Calu3 (cell line): ENCODE results near the gene GOLT1A. TPM values are rescaled to one million over a fixed set of nuclear protein-coding genes. Genes with fewer than 3 reads are reported as not detected.
A peak's percentile ranks its signal among the peaks of the same experiment; 100 is the strongest.

ENCODE experiments used
- BruUV-seq: library from RNA; stranded (reverse); fragments of 400-500 nt; replicated peaks from 2 replicates; lab custom pipeline; 2021; lab: Mats Ljungman, UMichigan
- CTCF ChIA-PET: fragments of 300-600 bp; sonication (Branson Sonifier 250); formaldehyde crosslinking; loops from one replicate; lab custom pipeline; 2022; ENCODE audit warnings: antibody characterized with exemption; lab: Charles Lee
- DNase-seq: peaks from one replicate; pipeline ENCODE4 v3.0.0; 2022
- H3K27ac Mint-ChIP-seq: one replicate; pipeline ENCODE4 v1.8.0; 2022; ENCODE audit warnings: mixed read lengths; ENCODE audit not compliant: unreplicated experiment
- H3K27me3 Mint-ChIP-seq: one replicate; pipeline ENCODE4 v1.8.0; 2022; ENCODE audit warnings: mixed read lengths; ENCODE audit not compliant: unreplicated experiment
- H3K36me3 Mint-ChIP-seq: one replicate; pipeline ENCODE4 v1.8.0; 2022; ENCODE audit warnings: mild to moderate bottlenecking, moderate library complexity, mixed read lengths; ENCODE audit not compliant: insufficient read depth, unreplicated experiment
- H3K4me1 Mint-ChIP-seq: one replicate; pipeline ENCODE4 v1.8.0; 2022; ENCODE audit warnings: mild to moderate bottlenecking, low read depth, mixed read lengths; ENCODE audit not compliant: unreplicated experiment
- H3K4me3 Mint-ChIP-seq: one replicate; pipeline ENCODE4 v1.8.0; 2022; ENCODE audit warnings: mild to moderate bottlenecking, low read depth, moderate library complexity, mixed read lengths; ENCODE audit not compliant: unreplicated experiment
- H3K9me3 Mint-ChIP-seq: one replicate; pipeline ENCODE4 v1.8.0; 2022; ENCODE audit warnings: low read depth, mixed read lengths; ENCODE audit not compliant: unreplicated experiment
- intact Hi-C: fragments of 100-400 bp; cut with micrococcal nuclease; formaldehyde crosslinking; loops from one replicate; pipeline ENCODE4 v1.10.0; 2022; ENCODE audit not compliant: unreplicated experiment
- total RNA-seq: library from RNA; stranded (reverse); gene quantifications from 2 replicates; pipeline ENCODE4 v1.2.3, GENCODE V29; 2022
- TF ChIP-seq, protein P1 (sequence below): fragments of 200-600 bp; IDR thresholded peaks from one replicate; pipeline ENCODE4 v1.8.0; 2022; ENCODE audit warnings: antibody characterized with exemption; ENCODE audit not compliant: unreplicated experiment

GOLT1A gene
- total RNA-seq, 1 experiment from 2014 or later: 3.5 TPM

- CTCF ChIA-PET: no interaction called here
- no TSS peak for BruUV-seq
- H3K27ac Mint-ChIP-seq: no peak overlapping the region
- TF ChIP-seq, protein P1, sequence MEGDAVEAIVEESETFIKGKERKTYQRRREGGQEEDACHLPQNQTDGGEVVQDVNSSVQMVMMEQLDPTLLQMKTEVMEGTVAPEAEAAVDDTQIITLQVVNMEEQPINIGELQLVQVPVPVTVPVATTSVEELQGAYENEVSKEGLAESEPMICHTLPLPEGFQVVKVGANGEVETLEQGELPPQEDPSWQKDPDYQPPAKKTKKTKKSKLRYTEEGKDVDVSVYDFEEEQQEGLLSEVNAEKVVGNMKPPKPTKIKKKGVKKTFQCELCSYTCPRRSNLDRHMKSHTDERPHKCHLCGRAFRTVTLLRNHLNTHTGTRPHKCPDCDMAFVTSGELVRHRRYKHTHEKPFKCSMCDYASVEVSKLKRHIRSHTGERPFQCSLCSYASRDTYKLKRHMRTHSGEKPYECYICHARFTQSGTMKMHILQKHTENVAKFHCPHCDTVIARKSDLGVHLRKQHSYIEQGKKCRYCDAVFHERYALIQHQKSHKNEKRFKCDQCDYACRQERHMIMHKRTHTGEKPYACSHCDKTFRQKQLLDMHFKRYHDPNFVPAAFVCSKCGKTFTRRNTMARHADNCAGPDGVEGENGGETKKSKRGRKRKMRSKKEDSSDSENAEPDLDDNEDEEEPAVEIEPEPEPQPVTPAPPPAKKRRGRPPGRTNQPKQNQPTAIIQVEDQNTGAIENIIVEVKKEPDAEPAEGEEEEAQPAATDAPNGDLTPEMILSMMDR: no peak
- no peaks in the 10 kb centered on the region for H3K9me3 Mint-ChIP-seq
- H3K4me3 Mint-ChIP-seq: no peak overlapping the region
- H3K4me1 Mint-ChIP-seq: peaks cover 53% of the 10 kb centered on the region
- H3K36me3 Mint-ChIP-seq: peaks cover 8% of the 10 kb centered on the region
- H3K27me3 Mint-ChIP-seq: no peaks in the 10 kb centered on the region
- no peak for DNase-seq
- intact Hi-C loops: no loop called here
Observed at GRCh38 chr1:204203206-204203767, 10.5 kb downstream of the GOLT1A start.

GRCh38 chr1:204202481-204202880 lies 11.3 kb downstream of the GOLT1A start:
- CTCF ChIA-PET: no interaction called here
- intact Hi-C loops: no loop called here
- Mint-ChIP-seq H3K4me1 (peaks cover 57% of the 10 kb centered on the region), H3K9me3 (no peaks in the 10 kb centered on the region), H3K27me3 (no peaks in the 10 kb centered on the region), H3K27ac (peak overlapping the region; percentile 4), H3K4me3 (no peak overlapping the region), H3K36me3 (peaks cover 8% of the 10 kb centered on the region)
- DNase-seq: no peak
- no TSS peak for BruUV-seq
- TF ChIP-seq, protein P1: no peak

DNA sequence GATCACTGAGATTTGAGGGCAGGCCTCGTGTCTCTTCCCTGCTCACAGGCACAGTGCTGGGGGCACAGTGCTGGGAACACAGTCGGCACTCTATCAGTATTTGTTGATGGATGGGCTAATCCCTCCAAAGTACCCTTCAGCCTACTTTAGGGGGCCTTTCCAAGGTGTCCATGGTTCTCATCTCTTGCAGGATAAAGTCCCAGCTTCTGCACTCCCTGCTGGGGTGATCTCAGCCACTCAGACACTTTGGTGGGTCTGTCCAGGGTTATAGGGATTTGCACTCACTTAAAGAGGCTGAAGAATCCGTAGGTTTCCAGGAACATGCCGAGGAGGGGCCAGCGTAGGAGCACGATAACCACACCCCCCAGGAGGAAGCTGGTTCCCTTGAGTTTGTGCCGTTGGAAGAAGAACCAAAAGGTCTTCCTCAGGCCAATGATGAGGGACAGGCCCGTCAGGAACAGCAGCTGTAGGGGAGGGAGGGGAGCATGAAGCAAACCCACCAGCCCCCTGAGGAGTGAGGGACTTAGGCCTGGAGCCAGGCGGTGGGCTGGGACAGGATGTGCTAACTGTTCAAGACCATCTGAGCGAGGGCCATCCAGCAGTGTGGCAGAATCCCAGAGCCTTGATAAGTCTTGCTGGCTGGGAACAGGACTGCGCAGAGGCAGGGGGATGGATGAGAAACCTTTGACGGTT lies 12.3 kb downstream of the GOLT1A start:
- intact Hi-C loops: no loop called here
- H3K27ac Mint-ChIP-seq: no peak overlapping the region
- peaks cover 8% of the 10 kb centered on the region for H3K36me3 Mint-ChIP-seq
- TF ChIP-seq, protein P1: no peak
- H3K4me3 Mint-ChIP-seq: no peak overlapping the region
- no peaks in the 10 kb centered on the region for H3K27me3 Mint-ChIP-seq
- DNase-seq: no peak
- H3K4me1 Mint-ChIP-seq: peaks cover 50% of the 10 kb centered on the region
- no peaks in the 10 kb centered on the region for H3K9me3 Mint-ChIP-seq
- no TSS peak for BruUV-seq
- CTCF ChIA-PET: no interaction called here

GRCh38 chr1:204199579-204199978 lies 14.2 kb downstream of the GOLT1A start:
- no peak overlapping the region for H3K27ac Mint-ChIP-seq
- no peak overlapping the region for H3K4me3 Mint-ChIP-seq
- TF ChIP-seq, protein P1: no peak
- intact Hi-C loops: loop anchor here (5.0 kb wide), 1 partner anchor 337 kb away; the partner anchor contains the start of gene SNRPE
- H3K4me1 Mint-ChIP-seq: peaks cover 43% of the 10 kb centered on the region
- no peaks in the 10 kb centered on the region for H3K27me3 Mint-ChIP-seq
- H3K9me3 Mint-ChIP-seq: peaks cover 4% of the 10 kb centered on the region
- CTCF ChIA-PET: interaction anchor here (1.0 to 1.8 kb wide), 3 partner anchors 32 to 199 kb away, joined by 5 to 7 read pairs (median 6); no protein-coding TSS in a partner anchor
- no TSS peak for BruUV-seq
- peaks cover 8% of the 10 kb centered on the region for H3K36me3 Mint-ChIP-seq
- no peak for DNase-seq
